Midbrain (tissue), 1 donor: Measurements from ENCODE around the gene PEX5.
"Not testable (repeated sequence)": the region's sequence is repeated elsewhere in the genome, so short reads cannot be mapped to it uniquely, and the experiment has no call there.

Source experiments
- DNase-seq: peaks from one replicate; lab custom pipeline; 2025; lab: John Stamatoyannopoulos, UW

PEX5 gene

GRCh38 chr12:7213745-7214144 is 24.3 kb downstream of the PEX5 start:
- DNase-seq, result not testable (repeated sequence)

GRCh38 chr12:7217475-7218069 is 28.1 kb downstream of the PEX5 start:
- DNase-seq, result no peak

GRCh38 chr12:7219599-7220243 is 30.2 kb downstream of the PEX5 start:
- peak; percentile 75 for DNase-seq

GRCh38 chr12:7221486-7221885 is 32.0 kb downstream of the PEX5 start:
- DNase-seq, result no peak

- DNase-seq, result no peak
These were observed 40.3 kb downstream of the PEX5 start for GRCh38 chr12:7229741-7230140.

GRCh38 chr12:7241404-7242005 is 52.0 kb downstream of the PEX5 start:
- no peak for DNase-seq

GRCh38 chr12:7242176-7243101 is 53.0 kb downstream of the PEX5 start:
- DNase-seq, result no peak

- DNase-seq, result not testable (repeated sequence)
These were observed 62.0 kb downstream of the PEX5 start for GRCh38 chr12:7251328-7251996.

- DNase-seq, result no peak
These were observed 69.6 kb downstream of the PEX5 start for GRCh38 chr12:7259060-7259459.
